ENCODE measurements around the gene CMC1.
A peak's percentile ranks its signal among the peaks of the same experiment; 100 is the strongest.

CMC1 gene

GRCh38 chr3:28348265-28348628 lies 106.8 kb downstream of the CMC1 start:
- H3K36me3 Mint-ChIP-seq, result peaks cover 8% of the 10 kb centered on the region
- peak overlapping the region; percentile 92 for H3K4me3 Mint-ChIP-seq
- no peaks in the 10 kb centered on the region for H3K27me3 Mint-ChIP-seq
- peaks cover 3% of the 10 kb centered on the region for H3K9me3 Mint-ChIP-seq (ENCODE audit: low read depth)
- H3K27ac Mint-ChIP-seq, result peak overlapping the region; percentile 87
- peaks cover 51% of the 10 kb centered on the region for H3K4me1 Mint-ChIP-seq (ENCODE audit: low read depth)

GRCh38 chr3:28348629-28349468 lies 107.4 kb downstream of the CMC1 start, which contains the start of the genes AZI2 and ZCWPW2:
AZI2 (minus strand) TSS chr3:28348824; CDS start chr3:28340617, 8,207 bp downstream.
ZCWPW2 (plus strand) TSS chr3:28348721; CDS start chr3:28413069, 64,348 bp downstream.
- Mint-ChIP-seq H3K27me3 (no peaks in the 10 kb centered on the region), H3K4me1 (ENCODE audit: low read depth) (peaks cover 46% of the 10 kb centered on the region), H3K9me3 (ENCODE audit: low read depth) (peaks cover 4% of the 10 kb centered on the region), H3K4me3 (peak within 1 kb of the TSS; percentile 92), H3K36me3 (peaks cover 13% of the 10 kb centered on the region), H3K27ac (peak within 1 kb of the TSS; percentile 87)

GRCh38 chr3:28349469-28350000 lies 108.1 kb downstream of the CMC1 start:
- H3K9me3 Mint-ChIP-seq (ENCODE audit: low read depth), result peaks cover 7% of the 10 kb centered on the region
- peaks cover 44% of the 10 kb centered on the region for H3K4me1 Mint-ChIP-seq (ENCODE audit: low read depth)
- H3K27ac Mint-ChIP-seq, result peak overlapping the region; percentile 87
- peaks cover 16% of the 10 kb centered on the region for H3K36me3 Mint-ChIP-seq
- no peaks in the 10 kb centered on the region for H3K27me3 Mint-ChIP-seq
- H3K4me3 Mint-ChIP-seq, result peak overlapping the region; percentile 92

All from activated naive CD8-positive, alpha-beta T cell (primary cell).